Measurements from ENCODE around the gene ATP5ME.
"Not testable (repeated sequence)": the region's sequence is repeated elsewhere in the genome, so short reads cannot be mapped to it uniquely, and the experiment has no call there.

ATP5ME gene

DNA sequence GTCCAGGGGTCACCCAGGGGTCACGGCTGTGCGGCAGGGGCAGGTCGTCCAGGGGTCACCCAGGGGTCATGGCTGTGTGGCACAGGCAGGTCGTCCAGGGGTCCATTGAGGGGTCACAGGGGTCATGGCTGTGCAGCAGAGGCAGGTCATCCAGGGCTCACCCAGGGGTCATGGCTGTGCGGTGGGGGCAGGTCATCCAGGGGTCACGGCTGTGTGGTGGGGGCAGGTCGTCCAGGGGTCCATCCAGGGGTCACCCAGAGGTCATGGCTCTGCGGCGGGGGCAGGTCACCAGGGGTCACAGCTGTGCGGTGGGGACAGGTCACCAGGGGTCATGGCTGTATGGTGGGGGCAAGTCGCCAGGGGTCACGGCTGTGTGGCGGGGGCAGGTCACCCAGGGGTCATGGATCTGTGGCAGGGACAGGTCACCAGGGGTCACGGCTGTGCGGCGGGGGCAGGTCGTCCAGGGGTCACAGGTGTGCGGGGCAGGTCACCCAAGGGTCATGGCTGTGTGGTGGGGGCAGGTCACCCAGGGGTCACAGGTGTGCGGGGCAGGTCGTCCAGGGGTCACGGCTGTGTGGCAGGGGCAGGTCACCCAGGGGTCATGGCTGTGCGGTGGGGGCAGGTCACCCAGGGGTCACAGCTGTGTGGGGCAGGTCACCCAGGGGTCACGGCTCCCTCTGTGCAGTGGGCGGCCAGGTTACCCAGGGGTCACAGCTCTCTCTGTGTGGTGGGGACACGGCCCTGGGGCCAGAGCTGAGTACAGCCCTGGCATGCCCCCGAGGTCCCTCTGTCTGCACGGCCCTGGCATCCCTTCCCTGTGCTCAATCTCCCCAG lies 16.0 kb downstream of the ATP5ME start:
- no peak for FAIRE-seq
- no peak for DNase-seq (ENCODE audit: insufficient read length, low spot score)

DNA sequence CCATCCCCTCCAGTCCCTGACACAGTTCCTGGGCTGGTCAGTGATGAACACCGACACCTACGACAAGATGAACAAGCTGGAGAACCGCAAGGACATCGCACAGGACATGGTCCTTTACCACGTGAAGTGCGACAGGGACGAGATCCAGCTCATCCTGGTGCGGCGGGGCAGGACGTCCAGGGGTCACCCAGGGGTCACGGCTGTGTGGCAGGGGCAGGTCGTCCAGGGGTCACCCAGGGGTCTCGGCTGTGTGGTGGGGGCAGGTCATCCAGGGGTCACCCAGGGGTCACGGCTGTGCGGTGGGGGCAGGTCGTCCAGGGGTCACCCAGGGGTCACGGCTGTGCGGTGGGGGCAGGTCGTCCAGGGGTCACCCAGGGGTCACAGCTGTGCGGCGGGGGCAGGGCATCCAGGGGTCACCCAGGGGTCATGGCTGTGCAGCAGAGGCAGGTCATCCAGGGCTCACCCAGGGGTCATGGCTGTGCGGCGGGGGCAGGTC lies 16.7 kb downstream of the ATP5ME start:
- FAIRE-seq (no peak), DNase-seq (ENCODE audit: insufficient read length, low spot score) (no peak)

DNA sequence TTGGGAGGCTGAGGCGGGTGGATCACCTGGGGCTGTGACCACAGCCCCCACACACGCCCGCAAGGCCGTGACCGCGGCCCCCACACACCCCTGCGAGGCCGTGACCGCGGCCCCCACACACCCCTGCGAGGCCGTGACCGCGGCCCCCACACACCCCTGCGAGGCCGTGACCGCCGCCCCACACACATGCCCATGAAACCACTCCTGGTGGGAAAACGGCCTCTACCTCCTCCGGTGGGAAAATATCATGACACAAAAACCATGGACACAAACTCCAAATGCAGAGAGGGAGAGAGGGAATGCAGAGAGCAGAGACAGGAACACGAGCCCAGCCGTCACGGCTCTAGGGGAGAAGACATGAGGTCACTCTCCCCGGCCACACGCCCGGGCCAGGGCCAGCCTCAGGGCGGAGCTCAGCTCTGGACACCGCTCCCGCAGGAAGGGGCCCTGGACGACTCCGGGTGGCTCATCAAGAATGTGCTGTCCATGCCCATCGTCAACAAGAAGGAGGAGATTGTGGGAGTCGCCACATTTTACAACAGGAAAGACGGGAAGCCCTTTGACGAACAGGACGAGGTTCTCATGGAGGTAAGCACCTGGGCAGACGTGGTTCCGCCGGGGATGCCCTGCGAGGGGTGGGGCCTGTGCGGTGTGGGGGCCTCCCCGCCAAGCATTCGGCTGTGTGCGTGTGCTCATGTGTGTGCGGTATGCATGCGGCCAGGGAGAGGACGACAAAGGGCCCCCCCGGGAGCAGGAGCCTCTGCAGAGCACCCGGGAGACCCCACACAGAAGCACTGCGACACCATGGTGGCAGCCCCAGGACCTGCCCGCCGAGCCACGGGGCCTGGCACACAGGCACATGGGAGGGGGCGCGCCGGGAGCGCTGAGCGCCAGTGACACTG lies 17.4 kb downstream of the ATP5ME start:
- FAIRE-seq (no peak), DNase-seq (ENCODE audit: insufficient read length, low spot score) (no peak)

DNA sequence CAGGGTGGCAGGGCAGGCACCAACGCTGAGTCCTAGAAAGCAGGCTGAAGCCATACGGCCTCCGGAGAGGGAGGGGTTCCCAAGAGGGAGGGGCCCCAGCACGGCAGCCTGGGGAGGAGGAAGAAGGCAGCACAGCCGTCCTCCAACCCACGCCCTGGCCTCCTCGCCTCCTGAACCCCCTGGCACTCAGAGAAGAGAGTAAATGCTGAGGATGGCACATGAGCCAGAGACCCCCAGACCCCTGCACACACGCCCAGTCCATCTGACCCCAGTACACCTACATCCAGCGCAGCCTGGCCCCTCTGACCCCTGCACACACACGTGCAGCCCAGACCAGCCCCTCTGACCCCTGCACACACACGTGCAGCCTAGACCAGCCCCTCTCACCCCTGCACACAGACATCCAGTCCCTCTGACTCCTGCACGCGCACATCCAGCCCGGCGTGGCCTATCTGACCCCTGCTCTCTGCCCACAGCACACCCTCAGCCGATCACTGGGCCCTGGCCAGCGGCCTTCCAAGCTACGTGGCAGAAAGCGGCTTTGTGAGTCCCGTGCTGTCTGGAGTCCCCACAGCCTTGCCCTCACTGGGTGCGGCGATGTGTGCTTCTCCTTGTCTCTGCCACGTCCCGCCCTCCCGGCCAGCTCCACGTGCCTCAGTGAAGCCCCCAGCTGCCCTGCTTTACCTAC lies 18.5 kb downstream of the ATP5ME start:
- FAIRE-seq (no peak), DNase-seq (ENCODE audit: insufficient read length, low spot score) (no peak)

GRCh38 chr4:654871-655463 lies 19.1 kb downstream of the ATP5ME start:
- DNase-seq (ENCODE audit: insufficient read length, low spot score): no peak
- FAIRE-seq: no peak

- DNase-seq (ENCODE audit: insufficient read length, low spot score) (no peak), FAIRE-seq (no peak)
Observed at GRCh38 chr4:654503-654845, 19.6 kb downstream of the ATP5ME start.

- FAIRE-seq: no peak
- no peak for DNase-seq (ENCODE audit: insufficient read length, low spot score)
Observed at GRCh38 chr4:653831-654502, 20.1 kb downstream of the ATP5ME start.

DNA sequence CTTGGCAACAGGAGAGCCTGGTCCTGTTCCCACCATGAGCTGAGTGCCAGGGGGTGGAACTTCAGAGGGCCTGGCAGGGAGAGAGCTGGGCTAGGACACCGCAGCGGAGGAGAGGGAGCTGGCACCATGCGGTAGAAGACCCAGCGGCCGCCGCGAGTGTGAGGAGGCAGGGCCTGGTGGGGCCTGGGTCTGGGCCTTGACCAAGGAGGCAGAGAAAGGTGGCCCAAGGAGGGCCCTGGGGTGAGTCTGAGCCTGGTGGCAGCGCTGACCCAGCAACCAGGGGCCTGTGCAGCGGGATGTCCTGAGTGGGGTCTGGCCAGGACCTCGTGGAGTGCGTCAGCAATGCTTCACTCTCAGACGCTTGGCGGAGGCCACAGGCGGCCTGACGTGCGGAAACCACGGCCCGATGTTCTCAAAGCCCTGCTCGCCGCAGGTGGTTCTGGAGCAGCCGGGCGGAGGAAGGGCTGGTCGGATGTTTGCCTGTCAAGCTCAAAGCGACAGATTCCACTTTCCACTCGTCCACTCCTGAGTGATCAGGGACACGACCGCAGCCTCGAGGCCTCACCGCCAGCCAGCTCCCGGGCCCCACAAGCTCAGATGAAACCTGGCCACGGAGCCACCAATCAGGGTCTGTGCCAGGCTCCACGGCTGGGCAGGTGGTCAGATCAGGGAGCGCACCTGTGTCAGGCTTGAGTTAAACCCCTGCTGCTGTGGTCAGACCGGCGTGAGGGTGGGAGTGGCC lies 20.8 kb downstream of the ATP5ME start:
- no peak for FAIRE-seq
- no peak for DNase-seq (ENCODE audit: insufficient read length, low spot score)

GRCh38 chr4:651884-652642 lies 22.0 kb downstream of the ATP5ME start:
- DNase-seq (ENCODE audit: insufficient read length, low spot score) (no peak), FAIRE-seq (no peak)

- FAIRE-seq (no peak), DNase-seq (ENCODE audit: insufficient read length, low spot score) (no peak)
Observed at GRCh38 chr4:650951-651883, 22.9 kb downstream of the ATP5ME start.

GRCh38 chr4:650461-650860 lies 23.6 kb downstream of the ATP5ME start:
- no peak for FAIRE-seq
- no peak for DNase-seq (ENCODE audit: insufficient read length, low spot score)

GRCh38 chr4:649751-650310 lies 24.2 kb downstream of the ATP5ME start:
- DNase-seq (ENCODE audit: insufficient read length, low spot score): no peak

GRCh38 chr4:649293-649625 lies 24.8 kb downstream of the ATP5ME start:
- no peak for FAIRE-seq

More at GRCh38 chr4:649751-650310, 24.2 kb downstream of the ATP5ME start:
- no peak for FAIRE-seq

GRCh38 chr4:648579-649292 lies 25.3 kb downstream of the ATP5ME start:
- DNase-seq (ENCODE audit: insufficient read length, low spot score): no peak
- no peak for FAIRE-seq

More at GRCh38 chr4:649293-649625, 24.8 kb downstream of the ATP5ME start:
- DNase-seq (ENCODE audit: insufficient read length, low spot score): no peak

DNA sequence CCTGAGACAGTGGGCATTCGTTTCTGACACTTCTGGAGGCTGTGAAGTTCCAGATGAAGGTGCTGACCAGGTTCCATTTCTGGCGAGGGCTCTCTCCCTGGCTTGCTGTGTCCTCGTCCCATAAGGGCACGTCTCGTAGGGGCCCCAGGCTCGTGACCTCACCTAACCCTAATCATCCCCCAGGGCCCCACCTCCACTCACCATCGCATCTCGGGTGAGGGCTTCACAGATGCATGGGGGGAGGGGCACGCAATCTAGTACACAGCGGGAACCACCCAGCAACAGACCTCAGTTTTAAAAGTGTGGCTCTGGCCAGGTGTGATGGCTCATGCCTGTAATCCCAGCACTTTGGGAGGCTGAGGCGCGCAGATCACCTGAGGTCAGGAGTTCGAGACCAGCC lies 26.6 kb downstream of the ATP5ME start:
- FAIRE-seq: no peak
- no peak for DNase-seq (ENCODE audit: insufficient read length, low spot score)

DNA sequence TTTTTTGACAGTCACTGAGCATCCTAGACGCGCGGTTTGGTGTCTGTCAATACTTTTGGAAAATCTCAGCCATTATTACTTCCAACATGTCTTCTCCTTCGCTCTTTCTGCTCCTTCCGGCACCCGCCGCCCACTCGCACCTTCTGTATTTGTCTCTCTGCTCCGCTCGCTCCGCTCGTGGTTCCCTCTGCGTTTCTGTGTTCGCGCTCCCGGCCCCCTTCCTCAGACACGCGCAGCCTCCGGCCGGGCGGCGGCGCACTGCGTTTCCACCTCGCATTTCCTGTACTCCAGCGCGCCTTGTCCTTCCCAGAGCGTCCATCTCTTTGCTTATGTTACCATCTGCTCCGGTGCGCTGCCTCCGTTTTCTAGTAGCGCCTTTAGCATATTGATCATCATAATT lies 27.6 kb downstream of the ATP5ME start:
- DNase-seq (ENCODE audit: insufficient read length, low spot score) (no peak), FAIRE-seq (no peak)

GRCh38 chr4:642366-642765 lies 31.7 kb downstream of the ATP5ME start:
- FAIRE-seq: not testable (repeated sequence)

More at GRCh38 chr4:642366-642765, 31.7 kb downstream of the ATP5ME start:
- not testable (repeated sequence) for DNase-seq (ENCODE audit: insufficient read length, low spot score)

All from HTR-8/SVneo (cell line).